ENCODE data around the gene ATP6V1F.

The ATP6V1F gene

DNA sequence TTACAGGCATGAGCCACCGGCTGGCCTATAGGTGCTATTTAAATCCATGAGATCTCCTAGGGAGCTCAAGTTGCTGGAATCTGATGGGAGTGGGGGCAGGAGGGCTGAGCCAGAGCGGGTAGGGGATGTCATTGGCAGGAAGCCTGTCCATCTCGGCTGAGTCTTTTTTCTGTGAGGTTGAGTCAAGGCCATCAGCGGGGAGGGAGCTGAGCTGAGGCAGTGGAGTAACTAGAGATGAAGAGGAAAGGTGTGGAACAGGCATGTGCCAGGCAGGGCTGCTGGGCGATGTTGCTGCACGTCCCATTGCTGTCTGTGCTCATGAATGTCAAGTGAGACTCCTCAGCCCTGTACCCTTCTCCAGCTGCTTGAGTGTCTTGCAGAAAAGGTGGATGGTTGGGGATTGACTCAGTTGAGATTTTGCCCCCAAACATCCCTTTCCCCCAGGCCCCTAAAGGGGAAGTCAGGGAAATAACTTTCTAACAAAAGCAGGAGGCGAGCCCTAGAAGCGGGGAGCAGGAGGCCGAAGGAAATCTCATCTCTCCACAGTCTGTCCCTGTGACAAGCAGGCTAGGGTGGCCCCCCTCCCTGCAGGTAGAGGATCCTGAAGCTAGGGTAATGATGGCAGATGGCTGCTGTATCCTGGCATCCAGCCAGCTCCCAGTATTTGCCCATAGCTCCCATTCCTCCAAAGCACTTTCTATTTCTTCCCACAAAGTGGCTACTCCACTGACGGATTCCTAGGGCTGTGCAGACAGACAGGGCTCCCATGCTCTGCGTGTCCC, 5.4 kb downstream of the ATP6V1F start:
- DNase-seq (ENCODE audit: low spot score) = peak; percentile 63

DNA sequence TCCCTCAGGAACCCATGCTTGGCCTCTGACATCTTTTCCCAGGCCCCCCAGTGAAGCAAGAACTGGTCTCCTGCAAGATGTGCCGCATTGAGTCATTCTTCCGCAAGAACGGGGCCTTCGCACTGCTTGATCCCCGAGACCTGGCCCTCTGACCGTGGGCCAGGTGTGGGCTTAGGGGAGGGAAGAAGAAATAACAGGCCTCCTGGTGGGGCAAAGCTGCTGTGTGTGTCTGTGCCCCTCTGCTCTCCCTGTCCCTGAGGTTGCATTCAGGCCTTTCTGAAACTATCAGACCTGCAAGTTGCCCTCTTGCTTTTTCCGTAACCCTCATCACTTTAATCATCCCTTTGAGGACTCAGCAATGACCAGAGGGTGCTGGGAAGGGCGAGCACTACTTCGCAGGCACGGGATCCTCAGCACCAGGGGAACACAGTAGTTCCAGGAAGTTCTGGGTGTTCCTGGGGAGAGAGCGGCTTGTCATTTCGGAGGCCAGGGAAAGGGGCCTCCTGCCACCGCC, 6.0 kb downstream of the ATP6V1F start:
- DNase-seq (ENCODE audit: low spot score) = no peak

DNA sequence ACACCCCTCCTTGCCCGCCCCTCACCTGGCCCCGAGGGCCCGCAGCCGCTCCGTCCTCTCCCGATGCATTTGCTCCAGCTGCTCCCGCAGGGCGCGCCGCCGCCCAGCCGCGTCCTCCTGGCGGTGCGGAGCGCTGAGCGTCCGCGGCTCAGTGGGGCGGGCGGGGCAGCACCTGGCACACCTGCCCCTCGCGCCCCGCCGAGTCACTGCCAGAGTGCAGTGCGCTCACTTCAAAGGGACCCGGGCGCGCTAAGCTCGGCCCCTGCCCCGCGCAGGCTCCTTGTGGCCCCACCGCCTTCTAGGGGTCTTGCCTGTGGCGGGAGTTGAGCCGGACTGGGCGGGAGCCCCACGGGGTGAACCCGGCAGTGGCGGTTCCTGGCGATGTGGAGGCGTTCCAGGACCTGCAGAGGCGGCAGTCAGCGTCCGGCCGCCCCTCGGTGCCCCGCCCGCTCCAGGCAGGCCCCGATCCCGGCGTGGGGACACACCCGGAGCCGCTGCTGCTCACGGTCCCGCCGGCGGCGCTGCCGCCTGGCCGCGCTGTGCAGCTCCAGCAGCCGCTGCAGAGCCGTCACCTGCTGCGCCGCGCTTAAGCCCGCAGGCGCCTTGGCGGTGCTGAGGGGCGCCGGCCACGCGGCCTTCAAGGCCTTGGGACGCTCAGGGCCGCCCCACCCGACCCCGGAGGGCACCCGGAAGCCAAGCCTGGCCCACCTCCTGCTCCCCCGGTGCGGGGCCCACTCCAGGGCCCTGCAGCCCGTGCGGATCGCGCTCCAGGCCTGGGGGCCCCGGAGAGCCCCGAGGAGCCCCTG, 6.7 kb downstream of the ATP6V1F start:
- DNase-seq (ENCODE audit: low spot score) = peak; percentile 86

DNA sequence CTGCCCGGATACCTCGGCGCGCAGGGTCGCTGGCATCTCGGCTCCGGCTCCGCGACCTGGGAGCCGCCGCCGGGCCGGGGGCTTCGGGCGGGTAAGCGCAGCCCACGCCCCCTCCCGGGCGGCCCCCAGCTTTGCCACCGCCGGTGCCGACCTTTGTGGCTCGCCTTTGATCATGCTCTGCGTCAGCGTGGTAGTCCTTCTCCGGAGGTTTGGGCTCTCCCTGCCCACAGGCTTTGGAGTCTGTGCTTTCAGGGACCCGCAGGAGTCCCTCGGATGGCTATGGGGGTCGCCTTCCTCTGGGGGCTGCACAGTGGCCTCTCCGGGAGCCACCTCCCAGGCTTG, 7.3 kb downstream of the ATP6V1F start:
- DNase-seq (ENCODE audit: low spot score) = no peak

DNA sequence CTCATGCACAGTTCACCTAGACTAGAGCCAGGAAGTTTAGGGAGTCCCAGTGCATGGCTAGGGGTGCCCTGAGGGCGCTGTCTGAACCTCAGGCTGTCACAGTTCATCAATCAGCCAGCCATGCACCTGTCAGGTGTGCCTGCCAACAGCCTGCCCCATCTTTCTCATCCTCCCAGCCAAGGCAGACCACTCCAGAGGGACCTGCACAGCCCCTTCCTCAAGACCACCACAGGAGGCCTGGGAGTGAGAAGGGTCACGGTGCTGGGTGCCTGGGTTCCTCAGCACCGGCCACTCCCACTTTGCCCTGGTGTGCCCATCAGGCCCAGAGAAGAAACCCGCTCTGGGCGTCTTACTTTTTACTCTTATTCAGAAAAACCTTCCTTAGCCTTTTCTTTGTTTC, 8.4 kb downstream of the ATP6V1F start:
- DNase-seq (ENCODE audit: low spot score) = no peak

DNA sequence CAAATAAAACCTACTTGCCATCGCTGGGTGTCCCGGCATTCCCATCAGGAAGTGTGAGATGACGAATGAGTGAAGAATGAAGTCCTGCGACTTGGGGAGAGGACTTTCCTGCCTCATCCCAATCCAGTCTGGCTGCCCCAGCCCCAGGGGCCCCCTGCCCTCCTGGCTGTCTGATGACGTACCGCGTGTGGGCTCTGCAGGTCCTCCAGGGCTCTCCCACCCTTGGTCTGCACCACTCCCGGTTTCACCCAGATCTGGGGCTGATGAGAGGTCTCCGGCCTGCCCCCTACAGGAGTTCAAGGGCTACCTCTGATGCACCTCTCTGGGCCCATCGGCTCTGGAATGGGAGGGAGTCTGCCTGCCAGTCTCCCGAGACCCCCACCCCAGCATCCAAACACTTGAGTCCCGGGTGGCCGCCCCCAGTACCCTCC, 9.8 kb downstream of the ATP6V1F start:
- no peak for DNase-seq (ENCODE audit: low spot score)

DNA sequence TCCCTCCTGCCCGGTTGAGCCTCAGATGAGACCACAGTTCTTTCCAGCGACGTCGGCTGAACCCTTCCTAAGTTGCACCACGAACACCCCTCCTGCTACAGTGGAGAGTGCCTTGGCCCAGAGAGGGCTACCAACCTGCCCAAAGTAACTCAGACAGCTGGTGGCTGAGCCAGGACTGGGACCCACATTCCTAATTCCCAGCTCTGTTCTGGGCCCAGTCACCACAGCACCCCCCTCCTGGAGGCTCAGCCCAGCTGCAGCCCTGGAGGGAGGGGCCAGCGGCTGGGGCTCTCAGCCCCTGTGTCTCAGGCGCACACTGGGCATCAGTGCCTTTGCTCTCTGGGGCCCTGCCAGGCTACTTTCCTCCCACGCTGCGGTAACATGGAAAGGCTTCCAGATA, 10.6 kb downstream of the ATP6V1F start:
- no peak for DNase-seq (ENCODE audit: low spot score)

DNA sequence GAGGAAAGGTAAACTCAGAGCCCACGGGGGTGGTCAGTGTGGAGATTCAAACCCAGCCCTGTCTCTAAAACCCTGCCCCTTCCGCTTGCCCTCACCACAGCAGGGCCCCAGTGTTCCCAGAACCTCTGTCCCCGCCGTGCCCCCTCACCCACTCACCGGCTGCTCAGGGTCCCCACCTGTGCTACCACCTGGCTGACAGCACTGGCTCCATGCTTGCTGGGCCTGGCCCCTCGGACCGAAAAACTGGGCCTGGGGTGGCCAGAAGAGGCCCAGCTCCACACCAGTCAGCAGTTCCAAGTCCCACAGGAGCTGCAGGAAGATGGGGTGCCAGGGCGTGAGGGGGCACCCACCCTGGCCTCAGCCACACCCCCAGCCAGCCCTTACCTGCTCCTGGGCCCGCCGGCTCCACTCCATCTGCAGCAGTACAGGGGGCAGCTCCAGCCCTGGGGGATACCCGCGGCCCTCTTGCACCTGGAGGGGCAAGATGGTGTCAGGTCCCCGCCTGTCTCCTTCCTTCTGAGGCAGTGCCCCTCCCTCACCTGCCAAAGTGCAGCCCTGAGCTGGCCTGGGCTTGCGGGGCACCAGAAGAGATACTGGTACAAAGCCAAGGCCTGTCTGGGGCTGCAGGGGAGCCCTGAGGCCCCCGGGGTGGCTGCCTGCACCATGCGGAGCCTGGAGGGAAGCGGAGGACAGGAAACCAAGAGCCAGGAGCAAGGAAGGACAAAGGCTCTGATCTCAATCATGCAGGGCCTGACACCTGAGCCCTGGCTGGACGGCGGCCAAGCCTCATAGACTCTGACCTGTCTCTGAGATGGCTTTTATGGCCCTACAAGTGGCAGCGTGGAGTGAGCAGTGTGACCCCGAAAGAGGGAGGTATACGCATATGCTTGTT, 11.7 kb downstream of the ATP6V1F start:
- no peak for DNase-seq (ENCODE audit: low spot score)

DNA sequence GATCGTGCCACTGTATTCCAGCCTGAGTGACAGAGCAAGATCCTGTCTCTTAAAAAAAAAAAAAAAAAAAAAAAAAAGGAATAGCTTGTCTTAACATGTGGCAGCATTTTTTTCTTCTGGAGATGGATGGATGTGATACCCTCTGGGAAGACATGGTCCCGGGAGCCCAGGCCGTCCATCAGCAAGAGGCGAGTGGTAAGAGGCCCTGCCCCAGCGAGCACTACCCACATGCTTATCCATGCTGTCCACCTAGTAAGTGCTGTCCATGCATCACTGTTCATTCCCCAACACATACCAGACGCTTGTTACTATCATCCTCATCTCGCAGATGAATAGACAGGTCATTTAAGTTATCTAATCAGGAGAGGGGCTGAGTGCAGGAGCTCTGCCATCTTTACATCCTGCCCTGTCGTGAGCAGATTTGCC, 12.9 kb downstream of the ATP6V1F start:
- no peak for DNase-seq (ENCODE audit: low spot score)

DNA sequence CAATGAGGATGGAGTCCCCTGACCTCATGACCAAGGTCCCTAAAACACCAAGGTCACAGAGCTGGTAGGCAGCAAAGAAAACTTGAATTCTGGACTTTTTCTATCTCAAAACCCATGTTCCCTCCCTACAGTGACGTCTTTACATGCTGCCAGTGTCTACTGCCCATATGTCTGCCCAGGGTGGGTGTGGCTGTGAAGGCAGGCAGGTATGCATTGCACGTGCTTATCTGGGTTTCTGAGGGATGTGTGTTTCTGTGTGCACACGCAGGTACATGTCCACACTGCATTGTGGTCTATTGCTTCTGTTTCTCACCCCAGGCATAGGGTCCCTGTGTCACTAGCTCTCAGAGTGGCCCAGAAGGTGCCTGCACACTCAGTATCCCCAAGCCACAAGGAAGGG, 13.5 kb downstream of the ATP6V1F start:
- DNase-seq (ENCODE audit: low spot score) = no peak

DNA sequence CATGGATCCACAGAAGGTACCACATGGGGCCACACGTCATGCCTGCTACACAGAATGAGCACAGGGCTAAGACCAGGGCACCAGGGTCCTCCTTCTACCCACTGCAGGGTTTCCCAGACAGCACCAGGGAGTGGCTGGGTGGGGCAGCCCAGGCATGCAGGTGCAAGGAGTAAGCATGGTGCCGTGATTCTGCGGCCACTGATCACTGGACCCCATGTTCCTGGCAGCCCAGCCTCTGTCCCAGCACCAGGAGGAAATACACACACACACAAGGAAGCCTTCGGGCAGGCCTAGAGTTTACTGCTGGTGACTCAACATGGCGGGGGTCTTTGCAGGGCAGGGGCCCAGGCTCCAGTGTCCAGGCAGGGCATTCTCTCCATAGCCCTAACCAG, 13.9 kb downstream of the ATP6V1F start:
- DNase-seq (ENCODE audit: low spot score) = no peak

DNA sequence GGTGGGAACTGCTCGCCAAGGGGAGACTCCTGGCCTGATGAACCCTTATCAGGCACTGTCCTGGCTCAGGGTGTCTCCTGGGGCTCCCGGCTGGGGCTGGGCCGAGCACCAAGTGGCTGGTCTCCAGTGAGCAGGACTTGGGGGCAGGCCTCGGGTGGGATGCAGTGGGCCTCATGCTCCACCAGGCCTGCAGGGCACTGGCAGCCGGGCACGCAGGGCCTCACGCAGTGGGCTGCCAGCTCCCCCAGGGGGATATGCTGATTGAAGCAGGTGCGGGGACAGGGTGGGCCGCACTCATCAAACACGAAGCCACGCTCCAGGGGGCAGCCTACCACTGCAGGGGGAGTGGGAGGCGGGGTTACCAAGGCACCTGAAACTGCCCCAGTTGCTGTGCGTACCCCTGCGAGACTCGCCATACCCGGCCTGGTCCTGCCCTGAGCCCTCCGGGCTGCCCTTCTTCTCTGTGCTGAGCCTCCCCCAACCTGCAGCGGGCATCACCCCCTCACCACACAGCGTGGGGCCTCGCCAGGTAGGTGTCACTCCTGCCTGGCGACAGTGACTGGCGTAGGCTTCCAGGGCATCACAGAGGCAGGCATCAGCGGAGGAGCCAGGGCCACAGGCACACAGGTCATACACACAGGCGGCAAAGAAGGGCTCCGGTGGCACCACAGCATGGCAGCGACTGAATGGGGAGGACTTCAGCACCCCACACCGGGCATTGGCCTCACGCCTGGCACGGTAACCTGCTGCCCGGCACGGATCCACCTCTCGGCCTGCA, 14.5 kb downstream of the ATP6V1F start:
- no peak for DNase-seq (ENCODE audit: low spot score)

DNA sequence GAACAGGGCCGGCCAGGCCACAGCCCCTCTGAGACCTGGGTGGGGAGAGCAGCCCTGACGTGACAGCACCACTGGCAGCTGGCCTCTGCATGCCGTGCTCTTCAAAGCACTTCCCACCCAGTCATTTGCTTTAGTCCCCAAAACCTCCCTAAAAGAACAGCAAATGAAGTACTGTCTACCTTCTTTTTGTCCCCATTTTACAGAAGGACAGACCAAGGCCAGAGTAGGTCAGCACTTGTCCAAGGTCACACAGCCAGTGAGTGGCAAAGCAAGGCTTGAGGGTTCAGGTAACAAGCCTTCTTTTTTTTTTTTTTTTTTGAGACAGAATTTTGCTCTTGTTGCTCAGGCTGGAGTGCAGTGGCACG, 15.1 kb downstream of the ATP6V1F start:
- DNase-seq (ENCODE audit: low spot score) = peak; percentile 20

DNA sequence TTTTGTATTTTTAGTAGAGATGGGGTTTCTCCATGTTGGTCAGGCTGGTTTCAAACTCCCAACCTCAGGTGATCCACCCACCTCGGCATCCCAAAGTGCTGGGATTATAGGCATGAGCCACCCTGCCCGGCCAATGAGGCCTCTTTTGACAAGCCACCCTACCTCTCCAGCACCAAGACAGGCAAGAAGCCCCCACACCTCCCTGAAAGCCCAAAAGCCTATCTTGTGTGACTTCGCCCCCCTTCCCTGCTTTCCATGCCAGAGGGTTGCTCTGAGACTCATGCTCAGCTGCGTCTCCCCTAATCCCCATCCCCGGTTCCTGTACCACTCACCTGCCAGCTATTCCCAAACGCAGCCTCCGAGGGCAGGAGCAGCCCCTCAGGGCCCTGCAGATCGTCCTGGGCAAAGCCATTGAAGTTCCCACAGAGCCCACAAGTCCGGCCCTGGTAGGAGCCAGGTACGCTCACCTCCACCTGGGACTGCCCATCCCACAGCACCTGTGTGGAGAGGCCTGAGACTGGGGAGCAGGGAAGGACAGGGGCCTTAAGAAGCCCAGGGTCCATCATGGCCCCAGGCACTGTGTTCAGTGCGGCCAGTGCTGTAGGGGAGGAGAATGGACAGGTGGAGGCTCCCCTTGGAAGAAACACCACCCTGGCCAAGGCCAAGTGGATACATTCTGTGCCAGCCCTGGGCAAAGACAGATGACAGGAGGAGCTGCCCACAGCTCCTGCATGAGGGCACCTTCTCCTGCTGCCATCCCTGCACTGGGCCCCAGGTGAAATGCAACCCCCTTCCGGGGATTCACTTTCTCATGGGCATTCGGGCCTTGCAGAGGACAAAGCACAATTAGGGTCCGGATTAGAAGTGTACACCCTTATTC, 15.8 kb downstream of the ATP6V1F start:
- DNase-seq (ENCODE audit: low spot score) = peak; percentile 12

DNA sequence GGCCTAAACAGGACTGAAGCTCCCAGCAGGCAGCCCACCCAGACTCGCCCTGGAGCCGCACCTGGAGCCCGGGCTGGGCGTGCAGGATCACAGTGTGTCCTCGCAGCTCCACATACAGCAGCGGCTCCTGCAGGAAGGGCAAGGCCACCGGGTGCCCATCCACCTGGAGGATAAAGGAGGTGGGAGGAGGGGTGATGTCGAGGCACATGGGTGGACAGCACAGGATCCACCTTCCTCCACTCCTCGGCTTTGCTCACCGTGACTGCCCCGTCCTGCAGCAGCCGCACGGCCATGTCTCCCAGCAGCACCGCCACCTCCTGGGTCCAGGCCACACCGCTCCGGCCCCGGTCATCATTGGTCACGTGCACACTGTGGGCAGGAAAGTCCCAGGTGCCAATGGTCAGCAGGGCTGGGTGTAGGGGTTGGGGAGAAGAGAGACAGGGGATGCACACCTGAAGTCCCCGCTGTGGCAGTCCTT, 16.8 kb downstream of the ATP6V1F start:
- DNase-seq (ENCODE audit: low spot score) = peak; percentile 26

DNA sequence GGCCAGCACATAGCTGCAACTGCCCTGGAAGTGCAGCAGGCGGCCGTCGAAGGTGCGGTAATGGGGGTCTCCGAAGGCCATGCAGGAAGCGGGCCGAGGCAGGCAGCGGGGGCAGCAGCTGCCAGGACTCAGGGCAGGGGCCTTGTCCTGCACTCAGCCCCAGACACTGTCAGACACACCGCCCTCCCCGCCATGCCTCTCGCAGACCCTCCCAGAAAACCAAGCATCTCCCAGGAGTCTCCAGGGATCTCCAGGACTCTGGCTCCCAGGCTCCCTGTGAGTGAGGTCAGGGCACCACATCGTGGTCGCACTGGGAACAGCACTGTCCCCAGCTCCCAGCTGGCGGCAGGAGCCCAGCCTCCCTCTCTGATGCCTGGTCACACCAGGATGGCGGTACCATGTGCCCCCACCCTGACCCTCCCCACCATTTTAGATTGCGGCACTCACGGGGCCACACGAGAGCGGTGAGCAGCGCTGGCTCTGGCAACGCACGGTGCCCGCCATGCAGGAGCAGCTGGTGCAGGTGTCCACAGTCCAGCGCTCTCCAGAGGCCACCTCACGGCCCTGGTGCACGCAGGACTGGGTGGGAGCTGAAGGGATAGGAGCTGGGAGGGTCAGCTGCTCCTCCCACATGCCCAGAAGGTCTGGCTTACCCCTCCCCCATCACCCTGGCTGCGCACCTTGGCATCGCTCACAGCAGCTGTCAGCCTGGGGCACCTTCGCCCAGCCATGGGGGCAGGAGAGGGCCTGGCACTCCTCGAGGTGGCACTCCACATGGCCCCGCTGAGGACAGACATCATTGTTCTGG, 17.5 kb downstream of the ATP6V1F start:
- peak; percentile 89 for DNase-seq (ENCODE audit: low spot score)

DNA sequence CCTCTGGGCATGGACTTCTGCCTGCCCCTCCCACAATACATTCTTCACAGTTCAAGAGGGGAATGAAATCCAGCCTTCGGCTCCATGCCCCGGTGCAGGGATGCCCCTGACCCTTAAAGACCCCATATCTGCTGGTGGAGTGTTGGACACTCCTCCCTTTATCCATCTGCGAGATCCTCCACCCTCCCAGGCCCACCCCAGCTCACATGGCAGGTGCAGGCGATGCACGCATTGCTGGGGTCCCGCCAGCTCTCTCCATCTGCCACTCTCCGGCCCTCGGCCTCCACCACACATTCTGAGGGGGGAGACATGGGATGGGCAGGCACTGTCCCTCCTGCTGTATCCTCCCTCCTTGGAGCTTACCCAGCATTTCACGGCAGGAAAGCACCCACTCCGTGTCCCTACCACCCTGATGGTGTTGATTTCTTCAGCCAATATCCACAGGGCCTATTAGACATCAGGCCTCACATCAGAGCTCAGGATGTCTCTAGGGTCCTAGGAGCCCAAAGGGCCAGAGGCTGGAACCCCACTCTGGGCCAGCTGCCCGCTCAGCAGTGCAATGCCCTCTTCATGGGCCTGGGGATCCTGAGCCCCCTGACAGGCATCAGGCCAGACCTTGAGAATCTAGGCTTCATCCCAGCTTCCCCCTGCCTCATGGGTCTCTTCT, 18.3 kb downstream of the ATP6V1F start:
- DNase-seq (ENCODE audit: low spot score) = peak; percentile 22

DNA sequence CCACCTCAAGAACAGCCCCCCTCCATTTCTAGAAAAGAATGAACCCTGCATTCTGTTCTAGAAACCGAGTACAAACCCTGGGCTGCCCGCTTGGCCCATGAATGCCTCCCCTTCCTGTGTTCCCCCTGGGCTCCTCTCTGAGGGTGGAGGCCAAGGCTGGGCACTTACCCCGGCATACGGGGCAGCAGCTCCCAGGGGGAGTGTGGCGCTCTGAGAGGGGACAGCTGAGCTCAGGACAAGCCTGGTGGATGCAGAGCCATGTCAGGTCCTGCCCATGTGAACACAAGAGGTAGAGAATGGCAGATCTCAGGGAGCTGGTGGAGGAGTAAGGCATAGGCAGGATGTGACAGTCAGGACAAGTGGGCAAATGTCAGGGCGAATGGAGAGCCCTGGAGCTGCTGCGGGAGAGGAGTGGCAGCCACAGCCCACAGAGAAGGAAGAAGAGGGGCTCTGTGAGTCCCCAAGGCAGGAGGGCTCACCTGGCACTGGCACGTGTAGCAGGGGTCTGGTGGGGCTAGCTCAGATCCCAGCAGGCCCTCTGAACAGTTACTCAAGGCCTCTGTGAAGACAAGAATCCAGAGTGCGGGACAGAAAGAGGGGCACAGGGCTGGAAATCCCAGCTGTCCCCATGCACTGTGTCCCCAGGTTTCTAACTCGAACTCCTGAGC, 18.9 kb downstream of the ATP6V1F start:
- DNase-seq (ENCODE audit: low spot score) = peak; percentile 29

Measured in D341Med (cell line).